SK-N-MC (cell line): ENCODE measurements around the gene ADCY5.

Source experiments
- DNase-seq: peaks from one replicate; pipeline ENCODE4 v3.0.0-alpha.2; 2011; ENCODE audit warnings: low read depth, low spot score
- H3K27ac ChIP-seq: fragments of 200-600 bp; sonication (generic); 2 replicates; pipeline ENCODE4 v1.5.1; 2016; ENCODE audit warnings: mixed run types
- H3K36me3 ChIP-seq: fragments of 200-600 bp; sonication (generic); 2 replicates; pipeline ENCODE4 v1.6.1; 2017; ENCODE audit warnings: antibody characterized with exemption, low read length, mixed read lengths; ENCODE audit not compliant: insufficient read depth
- H3K4me3 ChIP-seq: fragments of 200-600 bp; sonication (generic); 2 replicates; pipeline ENCODE4 v1.5.1; 2016
- H3K9ac ChIP-seq: fragments of 200-600 bp; sonication (generic); 2 replicates; pipeline ENCODE4 v1.8.0; 2017; ENCODE audit warnings: mixed run types, mixed read lengths; ENCODE audit not compliant: insufficient read length
- H3K9me3 ChIP-seq: fragments of 200-600 bp; sonication (generic); 2 replicates; pipeline ENCODE4 v1.6.1; 2017; ENCODE audit warnings: low read depth, mild to moderate bottlenecking, antibody characterized with exemption, low read length, moderate library complexity, mixed read lengths
- EZH2 ChIP-seq: fragments of 200-600 bp; sonication (generic); IDR thresholded peaks from one replicate; pipeline ENCODE4 v1.6.1; 2017; ENCODE audit warnings: antibody characterized with exemption
- FOXP2 ChIP-seq: optimal IDR thresholded peaks from 2 replicates; pipeline ENCODE3; 2011; ENCODE audit warnings: mild to moderate bottlenecking, moderate library complexity; ENCODE audit not compliant: insufficient read depth; ENCODE audit errors: extremely low read length, control extremely low read depth
- POLR2AphosphoS5 ChIP-seq: IDR thresholded peaks from 2 replicates; pipeline ENCODE4 v1.6.1; 2012; ENCODE audit warnings: mild to moderate bottlenecking, low read depth, low read length, borderline replicate concordance

The ADCY5 gene

GRCh38 chr3:123471106-123471505 lies 22.2 kb upstream of the ADCY5 start:
- Histone ChIP-seq H3K36me3 (no peaks in the 10 kb centered on the region), H3K4me3 (no peak overlapping the region), H3K9me3 (no peaks in the 10 kb centered on the region), H3K9ac (no peak overlapping the region), H3K27ac (no peak overlapping the region)
- TF ChIP-seq EZH2 (no peak), FOXP2 (no peak), POLR2AphosphoS5 (no peak)
- no peak for DNase-seq

- H3K9ac ChIP-seq: no peak overlapping the region
- H3K4me3 ChIP-seq: no peak overlapping the region
- no peaks in the 10 kb centered on the region for H3K36me3 ChIP-seq
- TF ChIP-seq EZH2 (no peak), FOXP2 (no peak), POLR2AphosphoS5 (no peak)
- no peak for DNase-seq
- H3K27ac ChIP-seq: no peak overlapping the region
- H3K9me3 ChIP-seq: no peaks in the 10 kb centered on the region
Measured at GRCh38 chr3:123469323-123469995, 20.6 kb upstream of the ADCY5 start.

- Histone ChIP-seq H3K4me3 (no peak overlapping the region), H3K36me3 (no peaks in the 10 kb centered on the region), H3K9ac (no peak overlapping the region), H3K9me3 (no peaks in the 10 kb centered on the region), H3K27ac (no peak overlapping the region)
- TF ChIP-seq POLR2AphosphoS5 (no peak), FOXP2 (no peak), EZH2 (no peak)
- DNase-seq: no peak
Measured at GRCh38 chr3:123467046-123467445, 18.2 kb upstream of the ADCY5 start.

- no peak for DNase-seq
- Histone ChIP-seq H3K27ac (no peak overlapping the region), H3K9me3 (no peaks in the 10 kb centered on the region), H3K4me3 (no peak overlapping the region), H3K36me3 (no peaks in the 10 kb centered on the region), H3K9ac (no peak overlapping the region)
- no peak for TF ChIP-seq EZH2
- no peak for TF ChIP-seq POLR2AphosphoS5
- TF ChIP-seq FOXP2: no peak
Measured at GRCh38 chr3:123464211-123464610, 15.3 kb upstream of the ADCY5 start.

GRCh38 chr3:123459862-123460261 lies 11.0 kb upstream of the ADCY5 start:
- no peaks in the 10 kb centered on the region for H3K9me3 ChIP-seq
- H3K27ac ChIP-seq: no peak overlapping the region

GRCh38 chr3:123458255-123458654 lies 9.4 kb upstream of the ADCY5 start:
- no peaks in the 10 kb centered on the region for H3K36me3 ChIP-seq
- no peak for TF ChIP-seq EZH2
- TF ChIP-seq FOXP2: no peak
- no peak for TF ChIP-seq POLR2AphosphoS5
- no peak for DNase-seq
- H3K9me3 ChIP-seq: no peaks in the 10 kb centered on the region
- no peak overlapping the region for H3K9ac ChIP-seq
- H3K4me3 ChIP-seq: no peak overlapping the region
- no peak overlapping the region for H3K27ac ChIP-seq

More at GRCh38 chr3:123459862-123460261, 11.0 kb upstream of the ADCY5 start:
- Histone ChIP-seq H3K4me3 (no peak overlapping the region), H3K36me3 (no peaks in the 10 kb centered on the region), H3K9ac (no peak overlapping the region)
- TF ChIP-seq EZH2 (no peak), FOXP2 (no peak), POLR2AphosphoS5 (no peak)
- DNase-seq: no peak

- no peak for TF ChIP-seq FOXP2
- TF ChIP-seq EZH2: no peak
- TF ChIP-seq POLR2AphosphoS5: no peak
- no peak overlapping the region for H3K27ac ChIP-seq
- no peak overlapping the region for H3K9ac ChIP-seq
- no peak overlapping the region for H3K4me3 ChIP-seq
- DNase-seq: no peak
- no peaks in the 10 kb centered on the region for H3K9me3 ChIP-seq
- no peaks in the 10 kb centered on the region for H3K36me3 ChIP-seq
Measured at GRCh38 chr3:123457841-123458240, 9.0 kb upstream of the ADCY5 start.

- no peak overlapping the region for H3K27ac ChIP-seq
- H3K9me3 ChIP-seq: no peaks in the 10 kb centered on the region
- DNase-seq: no peak
- no peak overlapping the region for H3K9ac ChIP-seq
- TF ChIP-seq FOXP2 (no peak), EZH2 (no peak), POLR2AphosphoS5 (no peak)
- H3K4me3 ChIP-seq: no peak overlapping the region
- no peaks in the 10 kb centered on the region for H3K36me3 ChIP-seq
Measured at GRCh38 chr3:123453675-123454074, 4.8 kb upstream of the ADCY5 start.

- Histone ChIP-seq H3K9me3 (no peaks in the 10 kb centered on the region), H3K4me3 (no peak overlapping the region), H3K27ac (no peak overlapping the region), H3K9ac (no peak overlapping the region), H3K36me3 (no peaks in the 10 kb centered on the region)
- DNase-seq: no peak
- TF ChIP-seq FOXP2: no peak
- TF ChIP-seq POLR2AphosphoS5: no peak
- no peak for TF ChIP-seq EZH2
Measured at GRCh38 chr3:123451186-123451585, 2.3 kb upstream of the ADCY5 start.
